ENCODE data around the gene CMTR1. TPM values are rescaled to one million over a fixed set of nuclear protein-coding genes. Genes with fewer than 3 reads are reported as not detected.

Gene CMTR1
- total RNA-seq, 1 donor from 2014 or later, result 44.5 TPM

- no peak overlapping the region for H3K27ac Mint-ChIP-seq (ENCODE audit: unreplicated experiment)
- DNase-seq (ENCODE audit: extremely low spot score, unreplicated experiment), result no peak
- H3K4me3 Mint-ChIP-seq (ENCODE audit: unreplicated experiment), result no peak overlapping the region
- no peak for TF ChIP-seq CTCF (IDR thresholded peaks at IDR 0.05)
- H3K27me3 Mint-ChIP-seq (ENCODE audit: unreplicated experiment), result no peaks in the 10 kb centered on the region
- H3K36me3 Mint-ChIP-seq (ENCODE audit: unreplicated experiment), result peaks cover 49% of the 10 kb centered on the region
- no peaks in the 10 kb centered on the region for H3K9me3 Mint-ChIP-seq (ENCODE audit: unreplicated experiment)
- peaks cover 6% of the 10 kb centered on the region for H3K4me1 Mint-ChIP-seq (ENCODE audit: unreplicated experiment)
Measured at GRCh38 chr6:37456816-37457560, 24.0 kb downstream of the CMTR1 start.

DNA sequence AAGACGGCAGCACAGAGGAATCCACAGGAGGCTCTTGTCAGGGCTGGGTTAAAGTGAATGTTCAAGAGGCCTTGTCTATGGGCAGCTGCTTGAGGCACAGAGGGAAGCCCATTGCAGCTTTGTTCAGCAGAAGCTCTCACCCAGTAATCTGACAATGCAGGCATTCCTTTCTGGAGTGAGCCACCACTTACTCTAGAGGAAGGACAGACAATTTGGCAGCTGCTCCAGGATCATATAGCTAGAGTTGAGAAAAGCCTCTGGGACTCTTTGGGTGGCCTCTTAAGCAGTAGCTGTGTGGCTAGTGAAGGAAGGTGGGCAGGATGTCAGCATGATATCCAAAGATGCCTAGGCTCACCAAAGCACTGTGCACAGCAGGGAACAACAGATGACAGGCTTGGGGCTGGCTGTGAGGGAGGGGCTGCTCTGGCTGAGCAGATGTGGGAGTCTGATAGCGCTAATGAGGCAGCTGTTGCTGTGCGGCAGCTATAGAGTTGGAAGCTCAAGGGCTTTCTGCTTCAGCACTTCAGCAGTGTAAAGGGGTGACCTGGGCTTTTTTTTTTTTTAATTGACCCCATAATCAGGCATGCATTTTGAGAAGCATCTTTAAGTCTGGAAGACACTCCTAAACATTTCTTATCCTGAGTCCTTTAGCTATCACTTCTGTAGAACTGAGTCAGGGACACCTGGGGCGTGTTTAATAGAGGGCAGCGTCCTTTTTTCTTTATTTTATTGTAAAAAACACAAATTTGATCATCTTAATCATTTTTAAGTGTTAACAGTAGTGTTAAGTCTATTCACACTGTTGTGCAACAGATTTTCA is 27.2 kb downstream of the CMTR1 start:
- H3K27ac Mint-ChIP-seq (ENCODE audit: unreplicated experiment), result no peak overlapping the region
- DNase-seq (ENCODE audit: extremely low spot score, unreplicated experiment), result no peak
- H3K27me3 Mint-ChIP-seq (ENCODE audit: unreplicated experiment), result no peaks in the 10 kb centered on the region
- TF ChIP-seq CTCF (IDR thresholded peaks at IDR 0.05), result no peak
- peaks cover 40% of the 10 kb centered on the region for H3K36me3 Mint-ChIP-seq (ENCODE audit: unreplicated experiment)
- H3K9me3 Mint-ChIP-seq (ENCODE audit: unreplicated experiment), result no peaks in the 10 kb centered on the region
- H3K4me3 Mint-ChIP-seq (ENCODE audit: unreplicated experiment), result no peak overlapping the region
- H3K4me1 Mint-ChIP-seq (ENCODE audit: unreplicated experiment), result no peaks in the 10 kb centered on the region

- no peak overlapping the region for H3K4me3 Mint-ChIP-seq (ENCODE audit: unreplicated experiment)
Measured at GRCh38 chr6:37460805-37461204, 27.8 kb downstream of the CMTR1 start.

GRCh38 chr6:37463110-37463509 is 30.1 kb downstream of the CMTR1 start:
- Mint-ChIP-seq H3K4me1 (ENCODE audit: unreplicated experiment) (no peaks in the 10 kb centered on the region), H3K27me3 (ENCODE audit: unreplicated experiment) (no peaks in the 10 kb centered on the region), H3K36me3 (ENCODE audit: unreplicated experiment) (peaks cover 47% of the 10 kb centered on the region), H3K4me3 (ENCODE audit: unreplicated experiment) (no peak overlapping the region), H3K9me3 (ENCODE audit: unreplicated experiment) (no peaks in the 10 kb centered on the region), H3K27ac (ENCODE audit: unreplicated experiment) (no peak overlapping the region)
- no peak for DNase-seq (ENCODE audit: extremely low spot score, unreplicated experiment)
- no peak for TF ChIP-seq CTCF (IDR thresholded peaks at IDR 0.05)

More at GRCh38 chr6:37460805-37461204, 27.8 kb downstream of the CMTR1 start:
- TF ChIP-seq CTCF (IDR thresholded peaks at IDR 0.05), result no peak
- DNase-seq (ENCODE audit: extremely low spot score, unreplicated experiment), result no peak
- Mint-ChIP-seq H3K27ac (ENCODE audit: unreplicated experiment) (no peak overlapping the region), H3K9me3 (ENCODE audit: unreplicated experiment) (no peaks in the 10 kb centered on the region), H3K36me3 (ENCODE audit: unreplicated experiment) (peaks cover 42% of the 10 kb centered on the region), H3K27me3 (ENCODE audit: unreplicated experiment) (no peaks in the 10 kb centered on the region), H3K4me1 (ENCODE audit: unreplicated experiment) (no peaks in the 10 kb centered on the region)

DNA sequence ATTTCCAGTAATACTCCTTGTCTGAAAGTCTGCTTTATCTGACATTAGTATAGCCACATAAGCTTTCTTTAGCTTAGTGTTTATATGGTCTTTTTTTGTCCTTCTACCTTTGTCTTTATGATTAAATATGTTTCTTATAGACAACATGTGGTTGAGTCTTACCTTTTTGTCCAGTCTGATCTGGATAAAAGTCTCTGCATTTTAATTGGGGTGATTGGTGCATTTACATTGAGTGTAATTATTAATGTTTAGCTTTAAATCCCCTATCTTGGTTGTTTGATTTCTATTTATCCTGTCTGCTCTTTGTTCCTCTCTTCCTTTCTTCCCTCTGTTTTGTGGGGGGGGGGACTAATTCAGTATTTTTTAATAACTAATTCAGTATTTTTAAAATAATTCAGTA is 34.7 kb downstream of the CMTR1 start:
- Mint-ChIP-seq H3K4me3 (ENCODE audit: unreplicated experiment) (no peak overlapping the region), H3K36me3 (ENCODE audit: unreplicated experiment) (peaks cover 52% of the 10 kb centered on the region), H3K9me3 (ENCODE audit: unreplicated experiment) (no peaks in the 10 kb centered on the region), H3K4me1 (ENCODE audit: unreplicated experiment) (peaks cover 4% of the 10 kb centered on the region), H3K27ac (ENCODE audit: unreplicated experiment) (no peak overlapping the region), H3K27me3 (ENCODE audit: unreplicated experiment) (no peaks in the 10 kb centered on the region)
- DNase-seq (ENCODE audit: extremely low spot score, unreplicated experiment), result no peak
- no peak for TF ChIP-seq CTCF (IDR thresholded peaks at IDR 0.05)

Measured in osteocyte (in vitro differentiated cells).